ENCODE results near the gene C1orf167.

The C1orf167 gene

GRCh38 chr1:11831945-11832725, 70.1 kb downstream of the C1orf167 start:
- Histone ChIP-seq H3K4me1 (ENCODE audit: control insufficient read depth, insufficient read depth, low read length) (no peaks in the 10 kb centered on the region), H3K4me3 (ENCODE audit: low read length) (no peak overlapping the region), H3K27me3 (replicated peaks; ENCODE audit: control insufficient read depth, insufficient read depth, low read length) (no peaks in the 10 kb centered on the region), H3K36me3 (ENCODE audit: control insufficient read depth, insufficient read depth, low read length, severe bottlenecking) (peaks cover 97% of the 10 kb centered on the region), H3K9ac (ENCODE audit: low read length) (no peak overlapping the region), H3K9me3 (ENCODE audit: control insufficient read depth, low read length) (no peaks in the 10 kb centered on the region)
- no peak for DNase-seq (ENCODE audit: low read depth)

GRCh38 chr1:11833497-11833896, 71.5 kb downstream of the C1orf167 start:
- H3K9ac ChIP-seq (ENCODE audit: low read length): no peak overlapping the region
- no peaks in the 10 kb centered on the region for H3K27me3 ChIP-seq (replicated peaks; ENCODE audit: control insufficient read depth, insufficient read depth, low read length)
- no peaks in the 10 kb centered on the region for H3K9me3 ChIP-seq (ENCODE audit: control insufficient read depth, low read length)
- H3K36me3 ChIP-seq (ENCODE audit: control insufficient read depth, insufficient read depth, low read length, severe bottlenecking): peaks cover 97% of the 10 kb centered on the region
- DNase-seq (ENCODE audit: low read depth): no peak
- no peak overlapping the region for H3K4me3 ChIP-seq (ENCODE audit: low read length)
- H3K4me1 ChIP-seq (ENCODE audit: control insufficient read depth, insufficient read depth, low read length): no peaks in the 10 kb centered on the region

- Histone ChIP-seq H3K4me1 (ENCODE audit: control insufficient read depth, insufficient read depth, low read length) (no peaks in the 10 kb centered on the region), H3K9me3 (ENCODE audit: control insufficient read depth, low read length) (no peaks in the 10 kb centered on the region), H3K4me3 (ENCODE audit: low read length) (no peak overlapping the region), H3K36me3 (ENCODE audit: control insufficient read depth, insufficient read depth, low read length, severe bottlenecking) (peaks cover 97% of the 10 kb centered on the region), H3K9ac (ENCODE audit: low read length) (no peak overlapping the region), H3K27me3 (replicated peaks; ENCODE audit: control insufficient read depth, insufficient read depth, low read length) (no peaks in the 10 kb centered on the region)
- no peak for DNase-seq (ENCODE audit: low read depth)
Observed at GRCh38 chr1:11833900-11834299, 71.9 kb downstream of the C1orf167 start.

GRCh38 chr1:11835441-11836225, 73.6 kb downstream of the C1orf167 start:
- no peak overlapping the region for H3K4me3 ChIP-seq (ENCODE audit: low read length)
- H3K4me1 ChIP-seq (ENCODE audit: control insufficient read depth, insufficient read depth, low read length): no peaks in the 10 kb centered on the region
- no peak for DNase-seq (ENCODE audit: low read depth)
- peaks cover 98% of the 10 kb centered on the region for H3K36me3 ChIP-seq (ENCODE audit: control insufficient read depth, insufficient read depth, low read length, severe bottlenecking)
- H3K9ac ChIP-seq (ENCODE audit: low read length): no peak overlapping the region
- no peaks in the 10 kb centered on the region for H3K9me3 ChIP-seq (ENCODE audit: control insufficient read depth, low read length)
- H3K27me3 ChIP-seq (replicated peaks; ENCODE audit: control insufficient read depth, insufficient read depth, low read length): no peaks in the 10 kb centered on the region

GRCh38 chr1:11836955-11837766, 75.2 kb downstream of the C1orf167 start:
- no peak for DNase-seq (ENCODE audit: low read depth)
- no peaks in the 10 kb centered on the region for H3K27me3 ChIP-seq (replicated peaks; ENCODE audit: control insufficient read depth, insufficient read depth, low read length)
- H3K36me3 ChIP-seq (ENCODE audit: control insufficient read depth, insufficient read depth, low read length, severe bottlenecking): peaks cover 100% of the 10 kb centered on the region
- H3K9me3 ChIP-seq (ENCODE audit: control insufficient read depth, low read length): no peaks in the 10 kb centered on the region
- no peak overlapping the region for H3K9ac ChIP-seq (ENCODE audit: low read length)
- no peak overlapping the region for H3K4me3 ChIP-seq (ENCODE audit: low read length)
- H3K4me1 ChIP-seq (ENCODE audit: control insufficient read depth, insufficient read depth, low read length): no peaks in the 10 kb centered on the region

- H3K9ac ChIP-seq (ENCODE audit: low read length): no peak overlapping the region
- H3K36me3 ChIP-seq (ENCODE audit: control insufficient read depth, insufficient read depth, low read length, severe bottlenecking): peaks cover 100% of the 10 kb centered on the region
- DNase-seq (ENCODE audit: low read depth): no peak
Observed at GRCh38 chr1:11837767-11838348, 75.9 kb downstream of the C1orf167 start.

GRCh38 chr1:11838349-11839272, 76.6 kb downstream of the C1orf167 start:
- Histone ChIP-seq H3K4me3 (ENCODE audit: low read length) (no peak overlapping the region), H3K36me3 (ENCODE audit: control insufficient read depth, insufficient read depth, low read length, severe bottlenecking) (peaks cover 98% of the 10 kb centered on the region), H3K27me3 (replicated peaks; ENCODE audit: control insufficient read depth, insufficient read depth, low read length) (no peaks in the 10 kb centered on the region), H3K9ac (ENCODE audit: low read length) (no peak overlapping the region), H3K4me1 (ENCODE audit: control insufficient read depth, insufficient read depth, low read length) (no peaks in the 10 kb centered on the region), H3K9me3 (ENCODE audit: control insufficient read depth, low read length) (no peaks in the 10 kb centered on the region)
- peak; percentile 78 for DNase-seq (ENCODE audit: low read depth)

More at GRCh38 chr1:11837767-11838348, 75.9 kb downstream of the C1orf167 start:
- no peaks in the 10 kb centered on the region for H3K9me3 ChIP-seq (ENCODE audit: control insufficient read depth, low read length)
- no peak overlapping the region for H3K4me3 ChIP-seq (ENCODE audit: low read length)
- no peaks in the 10 kb centered on the region for H3K4me1 ChIP-seq (ENCODE audit: control insufficient read depth, insufficient read depth, low read length)
- no peaks in the 10 kb centered on the region for H3K27me3 ChIP-seq (replicated peaks; ENCODE audit: control insufficient read depth, insufficient read depth, low read length)

Measured in adipocyte (in vitro differentiated cells).